KOPT-K1 (cell line): ENCODE data around the gene DPAGT1.
"Not testable (repeated sequence)": the region's sequence is repeated elsewhere in the genome, so short reads cannot be mapped to it uniquely, and the experiment has no call there.

Source experiments
- H3K27ac ChIP-seq: fragments of 200-600 bp; sonication (generic); 2 replicates; pipeline ENCODE4 v1.5.1; 2016; ENCODE audit warnings: antibody characterized with exemption, mild to moderate bottlenecking, low read depth, low read length; ENCODE audit not compliant: poor library complexity, severe bottlenecking
- H3K36me3 ChIP-seq: fragments of 200-600 bp; sonication (generic); 2 replicates; pipeline ENCODE4 v1.5.1; 2017; ENCODE audit warnings: antibody characterized with exemption, mild to moderate bottlenecking, low read length, moderate library complexity; ENCODE audit not compliant: insufficient read depth
- H3K9me3 ChIP-seq: fragments of 200-600 bp; sonication (generic); 2 replicates; pipeline ENCODE4 v1.5.1; 2017; ENCODE audit warnings: antibody characterized with exemption, low read length, mild to moderate bottlenecking; ENCODE audit not compliant: insufficient read depth, poor library complexity, severe bottlenecking

DPAGT1 gene

GRCh38 chr11:119101759-119102423, at the start of gene DPAGT1:
TSS of gene DPAGT1 (minus strand) at chr11:119101853. CDS start at chr11:119101655, 198 bp downstream.
- H3K27ac ChIP-seq = peak within 1 kb of the TSS; percentile 86
- H3K9me3 ChIP-seq = no peaks in the 10 kb centered on the region
- peaks cover 21% of the 10 kb centered on the region for H3K36me3 ChIP-seq

- no peak overlapping the region for H3K27ac ChIP-seq
- no peaks in the 10 kb centered on the region for H3K9me3 ChIP-seq
Observed at GRCh38 chr11:119149786-119150275, 48.2 kb upstream of the DPAGT1 start.

GRCh38 chr11:119149018-119149785, 47.5 kb upstream of the DPAGT1 start, which contains the start of gene ABCG4:
TSS of gene ABCG4 (plus strand) at chr11:119149052. CDS start at chr11:119149966, 914 bp downstream.
- H3K27ac ChIP-seq = peak within 1 kb of the TSS; percentile 10
- no peaks in the 10 kb centered on the region for H3K9me3 ChIP-seq
- H3K36me3 ChIP-seq = no peaks in the 10 kb centered on the region

More at GRCh38 chr11:119149786-119150275, 48.2 kb upstream of the DPAGT1 start:
- H3K36me3 ChIP-seq = no peaks in the 10 kb centered on the region

- no peaks in the 10 kb centered on the region for H3K36me3 ChIP-seq
- no peaks in the 10 kb centered on the region for H3K9me3 ChIP-seq
- peak overlapping the region; percentile 0 for H3K27ac ChIP-seq
Observed at GRCh38 chr11:119148720-119149017, 47.0 kb upstream of the DPAGT1 start.

- Histone ChIP-seq H3K36me3 (no peaks in the 10 kb centered on the region), H3K27ac (peak overlapping the region; percentile 10), H3K9me3 (no peaks in the 10 kb centered on the region)
Observed at GRCh38 chr11:119147604-119148333, 46.1 kb upstream of the DPAGT1 start.

- no peak overlapping the region for H3K27ac ChIP-seq
- H3K9me3 ChIP-seq = no peaks in the 10 kb centered on the region
- no peaks in the 10 kb centered on the region for H3K36me3 ChIP-seq
Observed at GRCh38 chr11:119145551-119145950, 43.9 kb upstream of the DPAGT1 start.

GRCh38 chr11:119144825-119145486, 43.3 kb upstream of the DPAGT1 start:
- no peaks in the 10 kb centered on the region for H3K9me3 ChIP-seq
- no peaks in the 10 kb centered on the region for H3K36me3 ChIP-seq
- no peak overlapping the region for H3K27ac ChIP-seq

GRCh38 chr11:119139276-119139675, 37.6 kb upstream of the DPAGT1 start:
- H3K36me3 ChIP-seq, H3K9me3 ChIP-seq, H3K27ac ChIP-seq: not testable (repeated sequence)

- H3K27ac ChIP-seq = no peak overlapping the region
- no peaks in the 10 kb centered on the region for H3K9me3 ChIP-seq
- peaks cover 56% of the 10 kb centered on the region for H3K36me3 ChIP-seq
Observed at GRCh38 chr11:119134389-119134978, 32.8 kb upstream of the DPAGT1 start.

GRCh38 chr11:119130662-119131061, 29.0 kb upstream of the DPAGT1 start:
- no peak overlapping the region for H3K27ac ChIP-seq
- H3K36me3 ChIP-seq = peaks cover 73% of the 10 kb centered on the region
- no peaks in the 10 kb centered on the region for H3K9me3 ChIP-seq

- Histone ChIP-seq H3K27ac (no peak overlapping the region), H3K36me3 (peaks cover 57% of the 10 kb centered on the region), H3K9me3 (no peaks in the 10 kb centered on the region)
Observed at GRCh38 chr11:119126675-119127268, 25.1 kb upstream of the DPAGT1 start.

GRCh38 chr11:119125821-119126220, 24.2 kb upstream of the DPAGT1 start:
- Histone ChIP-seq H3K9me3 (no peaks in the 10 kb centered on the region), H3K27ac (no peak overlapping the region), H3K36me3 (peaks cover 48% of the 10 kb centered on the region)

GRCh38 chr11:119121811-119122124, 20.1 kb upstream of the DPAGT1 start:
- peaks cover 34% of the 10 kb centered on the region; the same call in 1 of the 2 replicates for H3K36me3 ChIP-seq
- H3K9me3 ChIP-seq = no peaks in the 10 kb centered on the region
- peak overlapping the region; percentile 64 for H3K27ac ChIP-seq
